Coronary artery (tissue), 2 donors: Measurements from ENCODE around the gene VEZT.

Experiments used
- DNase-seq: peaks from one replicate; pipeline ENCODE4 v3.0.0-alpha.2; 2017; ENCODE audit warnings: low spot score
- H3K27ac ChIP-seq, 2 donors: fragments of 200-600 bp; sonication (generic); one replicate each; pipeline ENCODE4 v1.5.1; 2016 to 2019
- H3K4me3 ChIP-seq: fragments of 200-600 bp; sonication (generic); 2 replicates; pipeline ENCODE4 v1.5.1; 2016; ENCODE audit warnings: mild to moderate bottlenecking, moderate library complexity
- TF ChIP-seq, protein P1 (sequence below): fragments of 200-600 bp; sonication (generic); IDR thresholded peaks from one replicate; pipeline ENCODE4 v1.5.1; 2019; ENCODE audit warnings: antibody characterized with exemption

VEZT gene

DNA sequence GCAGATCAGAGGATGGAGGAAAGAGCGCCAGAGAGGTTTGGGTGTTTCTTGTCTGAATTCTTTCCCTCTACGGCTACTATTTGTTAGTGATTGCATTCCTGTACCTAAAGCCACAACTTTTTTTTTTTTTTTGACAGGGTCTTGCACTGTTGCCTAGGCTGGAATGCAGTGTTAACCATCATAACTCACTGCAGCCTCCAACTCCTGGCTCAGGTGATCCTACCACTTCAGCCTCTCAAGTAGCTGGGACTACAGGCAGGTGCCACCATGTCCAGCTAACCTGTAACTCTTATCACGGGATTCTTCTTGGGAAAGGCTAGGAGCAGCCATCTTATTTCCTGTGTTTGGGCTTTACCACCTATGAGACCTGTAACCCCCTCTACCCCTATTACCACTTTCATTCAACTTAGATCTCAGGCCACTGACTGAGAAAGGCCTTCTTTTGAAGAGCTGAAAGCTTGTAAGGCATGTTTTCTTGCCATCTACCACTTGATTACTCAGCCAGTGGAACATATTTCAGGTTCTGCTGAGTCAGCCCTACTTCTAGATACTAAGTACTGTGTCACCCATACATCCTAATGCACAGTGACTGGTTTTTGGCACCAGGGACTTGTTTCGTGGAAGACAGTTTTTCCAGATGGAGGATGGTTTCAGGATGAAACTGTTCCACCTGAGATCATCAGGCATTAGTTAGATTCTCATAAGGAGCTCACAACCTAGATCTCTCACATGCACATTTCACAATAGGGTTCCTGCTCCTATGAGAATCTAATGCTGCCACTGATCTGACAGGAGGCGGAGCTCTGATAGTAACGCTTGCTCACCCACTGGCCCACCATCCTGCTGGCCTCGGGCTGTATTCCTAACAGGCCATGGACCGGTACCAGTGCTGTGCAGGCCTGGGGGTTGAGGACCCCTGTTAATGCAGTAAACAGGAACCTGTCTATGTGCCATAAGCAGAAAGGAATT lies 6.9 kb downstream of the VEZT start:
- Histone ChIP-seq H3K27ac (peak overlapping the region in 1 of 2 donors; percentile 50), H3K4me3 (no peak overlapping the region)
- TF ChIP-seq, protein P1, sequence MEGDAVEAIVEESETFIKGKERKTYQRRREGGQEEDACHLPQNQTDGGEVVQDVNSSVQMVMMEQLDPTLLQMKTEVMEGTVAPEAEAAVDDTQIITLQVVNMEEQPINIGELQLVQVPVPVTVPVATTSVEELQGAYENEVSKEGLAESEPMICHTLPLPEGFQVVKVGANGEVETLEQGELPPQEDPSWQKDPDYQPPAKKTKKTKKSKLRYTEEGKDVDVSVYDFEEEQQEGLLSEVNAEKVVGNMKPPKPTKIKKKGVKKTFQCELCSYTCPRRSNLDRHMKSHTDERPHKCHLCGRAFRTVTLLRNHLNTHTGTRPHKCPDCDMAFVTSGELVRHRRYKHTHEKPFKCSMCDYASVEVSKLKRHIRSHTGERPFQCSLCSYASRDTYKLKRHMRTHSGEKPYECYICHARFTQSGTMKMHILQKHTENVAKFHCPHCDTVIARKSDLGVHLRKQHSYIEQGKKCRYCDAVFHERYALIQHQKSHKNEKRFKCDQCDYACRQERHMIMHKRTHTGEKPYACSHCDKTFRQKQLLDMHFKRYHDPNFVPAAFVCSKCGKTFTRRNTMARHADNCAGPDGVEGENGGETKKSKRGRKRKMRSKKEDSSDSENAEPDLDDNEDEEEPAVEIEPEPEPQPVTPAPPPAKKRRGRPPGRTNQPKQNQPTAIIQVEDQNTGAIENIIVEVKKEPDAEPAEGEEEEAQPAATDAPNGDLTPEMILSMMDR, result no peak
- DNase-seq, result no peak

DNA sequence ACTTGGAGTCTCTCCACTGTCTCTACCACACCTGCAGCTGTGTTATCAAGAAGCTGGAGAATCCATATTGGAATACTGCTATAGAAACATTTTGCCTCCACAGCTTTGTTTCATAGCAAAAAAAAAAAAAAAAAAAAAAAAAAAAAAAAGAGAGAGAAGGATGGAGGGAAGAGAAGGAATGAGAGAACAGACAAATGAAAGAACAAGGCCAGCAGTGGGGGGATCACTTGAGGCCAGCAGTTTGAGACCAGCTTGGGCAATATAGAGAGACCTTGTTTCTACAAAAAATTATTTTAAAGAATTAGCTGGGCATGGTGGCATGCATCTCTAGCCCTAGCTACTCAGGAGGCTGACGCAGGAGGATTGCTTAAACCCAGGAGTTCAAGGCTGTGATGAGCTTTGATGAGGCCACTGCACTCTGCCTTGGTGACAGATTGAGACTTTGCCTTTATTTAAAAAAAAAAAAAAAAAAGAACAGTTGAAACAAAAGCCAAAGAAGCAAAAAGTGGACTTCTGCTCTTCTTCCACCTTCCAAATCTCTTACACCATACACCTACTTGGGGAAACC lies 8.1 kb downstream of the VEZT start:
- TF ChIP-seq, protein P1, result no peak
- Histone ChIP-seq H3K4me3 (no peak overlapping the region), H3K27ac (no peak overlapping the region)
- no peak for DNase-seq

- no peak for DNase-seq
- Histone ChIP-seq H3K27ac (no peak overlapping the region), H3K4me3 (no peak overlapping the region)
- TF ChIP-seq, protein P1, result no peak
Observed at GRCh38 chr12:95227818-95228356, 10.3 kb downstream of the VEZT start.

GRCh38 chr12:95228617-95229016 lies 11.0 kb downstream of the VEZT start:
- H3K4me3 ChIP-seq, result no peak overlapping the region
- H3K27ac ChIP-seq, result no peak overlapping the region
- DNase-seq, result no peak
- TF ChIP-seq, protein P1, result no peak

DNA sequence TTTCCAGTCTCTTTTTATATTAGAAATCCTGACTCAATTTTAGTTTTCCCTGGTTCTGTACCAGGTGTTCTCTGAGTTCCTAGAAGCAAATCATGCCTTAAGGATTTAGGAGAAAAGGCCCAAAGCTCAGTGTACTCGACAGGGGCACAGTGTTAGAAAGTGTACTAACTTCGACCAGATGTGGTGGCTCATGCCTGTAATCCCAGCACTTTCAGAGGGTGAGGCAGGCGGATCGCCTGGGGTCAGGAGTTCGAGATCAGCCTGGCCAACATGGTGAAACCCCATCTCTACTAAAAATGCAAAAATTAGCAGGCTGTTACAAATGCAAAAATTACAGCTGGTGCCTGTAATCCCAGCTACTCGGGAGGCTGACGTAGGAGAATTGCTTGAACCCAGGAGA lies 12.0 kb downstream of the VEZT start:
- TF ChIP-seq, protein P1, result no peak
- H3K27ac ChIP-seq, result no peak overlapping the region

GRCh38 chr12:95230313-95230712 lies 12.7 kb downstream of the VEZT start:
- H3K4me3 ChIP-seq, result no peak overlapping the region
- TF ChIP-seq, protein P1, result no peak
- no peak overlapping the region for H3K27ac ChIP-seq
- no peak for DNase-seq

More for the DNA sequence above, 12.0 kb downstream of the VEZT start:
- no peak overlapping the region for H3K4me3 ChIP-seq
- DNase-seq, result no peak
